ENCODE data around the gene LRBA.

DNA sequence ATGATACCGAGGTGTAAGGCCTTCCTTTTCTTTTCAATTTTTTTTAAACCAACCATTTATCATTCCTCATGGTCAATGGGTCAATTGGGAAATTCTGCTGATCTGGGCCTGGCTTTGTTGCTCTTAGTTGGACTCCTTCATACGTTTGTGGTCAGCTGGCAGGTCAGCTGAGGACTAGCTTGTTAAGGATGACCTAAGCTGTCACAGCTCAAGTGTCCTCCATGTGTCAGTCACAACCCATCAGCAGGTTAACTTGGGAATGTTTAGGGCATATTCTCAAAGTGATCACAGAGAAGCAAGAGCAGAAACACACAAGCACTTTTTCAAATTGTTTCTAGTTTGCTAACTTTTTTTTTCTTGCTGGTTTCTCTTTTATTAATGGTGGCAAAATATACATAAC lies 550.6 kb downstream of the LRBA start:
- TF ChIP-seq POLR2A (IDR thresholded peaks at IDR 0.05; ENCODE audit: low read depth, low read length) = no peak
- TF ChIP-seq, protein P1, sequence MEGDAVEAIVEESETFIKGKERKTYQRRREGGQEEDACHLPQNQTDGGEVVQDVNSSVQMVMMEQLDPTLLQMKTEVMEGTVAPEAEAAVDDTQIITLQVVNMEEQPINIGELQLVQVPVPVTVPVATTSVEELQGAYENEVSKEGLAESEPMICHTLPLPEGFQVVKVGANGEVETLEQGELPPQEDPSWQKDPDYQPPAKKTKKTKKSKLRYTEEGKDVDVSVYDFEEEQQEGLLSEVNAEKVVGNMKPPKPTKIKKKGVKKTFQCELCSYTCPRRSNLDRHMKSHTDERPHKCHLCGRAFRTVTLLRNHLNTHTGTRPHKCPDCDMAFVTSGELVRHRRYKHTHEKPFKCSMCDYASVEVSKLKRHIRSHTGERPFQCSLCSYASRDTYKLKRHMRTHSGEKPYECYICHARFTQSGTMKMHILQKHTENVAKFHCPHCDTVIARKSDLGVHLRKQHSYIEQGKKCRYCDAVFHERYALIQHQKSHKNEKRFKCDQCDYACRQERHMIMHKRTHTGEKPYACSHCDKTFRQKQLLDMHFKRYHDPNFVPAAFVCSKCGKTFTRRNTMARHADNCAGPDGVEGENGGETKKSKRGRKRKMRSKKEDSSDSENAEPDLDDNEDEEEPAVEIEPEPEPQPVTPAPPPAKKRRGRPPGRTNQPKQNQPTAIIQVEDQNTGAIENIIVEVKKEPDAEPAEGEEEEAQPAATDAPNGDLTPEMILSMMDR (conservative IDR thresholded peaks at IDR 0.05; ENCODE audit: low read depth, low read length) = no peak
- TF ChIP-seq, protein P2, sequence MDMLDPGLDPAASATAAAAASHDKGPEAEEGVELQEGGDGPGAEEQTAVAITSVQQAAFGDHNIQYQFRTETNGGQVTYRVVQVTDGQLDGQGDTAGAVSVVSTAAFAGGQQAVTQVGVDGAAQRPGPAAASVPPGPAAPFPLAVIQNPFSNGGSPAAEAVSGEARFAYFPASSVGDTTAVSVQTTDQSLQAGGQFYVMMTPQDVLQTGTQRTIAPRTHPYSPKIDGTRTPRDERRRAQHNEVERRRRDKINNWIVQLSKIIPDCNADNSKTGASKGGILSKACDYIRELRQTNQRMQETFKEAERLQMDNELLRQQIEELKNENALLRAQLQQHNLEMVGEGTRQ (IDR thresholded peaks at IDR 0.05; ENCODE audit: low read depth, low read length) = no peak
- TF ChIP-seq, protein P3, sequence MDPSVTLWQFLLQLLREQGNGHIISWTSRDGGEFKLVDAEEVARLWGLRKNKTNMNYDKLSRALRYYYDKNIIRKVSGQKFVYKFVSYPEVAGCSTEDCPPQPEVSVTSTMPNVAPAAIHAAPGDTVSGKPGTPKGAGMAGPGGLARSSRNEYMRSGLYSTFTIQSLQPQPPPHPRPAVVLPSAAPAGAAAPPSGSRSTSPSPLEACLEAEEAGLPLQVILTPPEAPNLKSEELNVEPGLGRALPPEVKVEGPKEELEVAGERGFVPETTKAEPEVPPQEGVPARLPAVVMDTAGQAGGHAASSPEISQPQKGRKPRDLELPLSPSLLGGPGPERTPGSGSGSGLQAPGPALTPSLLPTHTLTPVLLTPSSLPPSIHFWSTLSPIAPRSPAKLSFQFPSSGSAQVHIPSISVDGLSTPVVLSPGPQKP (IDR thresholded peaks at IDR 0.05; ENCODE audit: borderline replicate concordance, low read depth, low read length) = no peak
- TF ChIP-seq RCOR1 (IDR thresholded peaks at IDR 0.05; ENCODE audit: insufficient replicate concordance, low read length) = no peak
- TF ChIP-seq CEBPB (IDR thresholded peaks at IDR 0.05; ENCODE audit: low read depth, low read length) = no peak
